Activated naive CD8-positive, alpha-beta T cell treated with anti-CD3 and anti-CD28 coated beads, Interleukin-2, amount 10 ng/mL, durations not matched to agents 7 days and 5 days (primary cell): ENCODE measurements around the gene EFCAB6. TPM values are rescaled to one million over a fixed set of nuclear protein-coding genes. Genes with fewer than 3 reads are reported as not detected.

ENCODE experiments used
- ATAC-seq: fragments of 150-1000 bp; cut with Tn5 transposase; one replicate; pipeline ENCODE4 v1.10.0; 2021; ENCODE audit warnings: low read depth, moderate library complexity
- POLR2A ChIA-PET: fragments of 350-600 bp; sonication (Branson Sonifier 250); formaldehyde crosslinking; loops from one replicate; lab custom pipeline; 2021; ENCODE audit warnings: antibody characterized with exemption; lab: Charles Lee
- DNase-seq: peaks from one replicate; pipeline ENCODE4 v3.0.0; 2021
- H3K27ac Mint-ChIP-seq: one replicate; pipeline ENCODE4 v1.8.0; 2022; ENCODE audit warnings: mild to moderate bottlenecking, mixed read lengths
- H3K27me3 Mint-ChIP-seq: one replicate; pipeline ENCODE4 v1.8.0; 2022; ENCODE audit warnings: mild to moderate bottlenecking, moderate library complexity, mixed read lengths
- H3K36me3 Mint-ChIP-seq: one replicate; pipeline ENCODE4 v1.8.0; 2021; ENCODE audit warnings: mild to moderate bottlenecking, mixed read lengths
- H3K4me1 Mint-ChIP-seq: one replicate; pipeline ENCODE4 v1.8.0; 2021; ENCODE audit warnings: mixed read lengths
- H3K4me3 Mint-ChIP-seq: one replicate; pipeline ENCODE4 v1.8.0; 2022; ENCODE audit warnings: mild to moderate bottlenecking, moderate library complexity, mixed read lengths
- H3K9me3 Mint-ChIP-seq: one replicate; pipeline ENCODE4 v1.8.0; 2021; ENCODE audit warnings: mixed read lengths
- total RNA-seq, 2 experiments: library from RNA; stranded (reverse); gene quantifications; one replicate each; pipeline ENCODE4 v1.2.3, GENCODE V29; 2021

Gene EFCAB6
- total RNA-seq, 2 experiments from 2014 or later = 0.19 to 0.37 TPM

DNA sequence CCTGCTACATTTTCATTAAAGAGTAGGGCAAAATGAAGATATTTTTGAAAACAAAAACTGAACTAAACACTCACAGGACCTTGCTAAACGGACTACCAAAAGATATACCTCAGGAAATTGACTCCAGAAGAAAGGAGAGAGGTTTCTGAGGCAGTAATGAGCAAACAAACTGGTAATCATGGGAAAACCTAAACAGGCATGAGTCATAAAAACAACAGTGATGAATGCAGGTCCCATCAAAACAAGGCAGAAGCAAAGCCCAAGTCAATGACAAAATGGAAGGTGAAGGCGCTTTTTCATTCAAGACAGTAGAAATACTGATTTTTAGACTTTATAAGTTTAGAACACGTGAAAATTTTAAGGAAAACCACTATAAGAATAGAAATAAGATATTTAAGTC lies 104.5 kb downstream of the EFCAB6 start:
- no peaks in the 10 kb centered on the region for H3K36me3 Mint-ChIP-seq
- H3K27me3 Mint-ChIP-seq = peaks cover 12% of the 10 kb centered on the region

DNA sequence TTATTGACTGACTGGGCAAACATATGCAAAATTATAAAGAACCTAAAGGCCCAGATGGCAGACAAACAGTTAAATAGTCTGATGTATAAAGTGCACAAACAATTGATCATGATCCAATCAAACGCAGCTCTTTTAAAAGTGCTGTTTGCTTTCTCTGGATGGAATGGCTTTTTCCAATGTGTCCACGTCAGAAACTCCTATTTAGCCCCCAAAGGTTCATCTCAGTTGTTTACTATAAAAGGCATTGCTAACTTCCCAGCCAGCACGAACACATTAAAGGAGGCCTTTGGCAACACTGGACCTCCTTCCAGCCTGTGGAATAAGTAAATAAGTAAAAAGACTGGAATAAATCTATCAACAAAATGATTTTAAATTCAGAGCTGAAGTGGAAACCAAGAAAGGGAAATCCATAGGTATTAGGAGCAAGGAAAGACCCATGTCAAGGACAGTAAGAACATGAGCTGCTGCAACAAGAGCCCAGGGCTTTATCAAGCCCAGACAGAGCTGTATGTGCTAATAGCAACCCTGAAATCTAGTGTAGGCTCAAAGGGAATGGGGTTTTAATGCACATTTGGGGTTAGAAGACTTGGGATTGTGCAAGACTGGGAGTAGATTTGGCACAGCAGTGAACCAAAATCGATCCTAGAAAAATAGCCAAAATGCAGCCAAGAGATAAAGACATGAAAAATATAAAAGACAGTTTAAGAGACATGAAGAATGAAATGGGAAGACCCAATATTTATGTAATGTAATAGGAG lies 105.4 kb downstream of the EFCAB6 start:
- peaks cover 12% of the 10 kb centered on the region for H3K27me3 Mint-ChIP-seq
- no peak for ATAC-seq
- H3K27ac Mint-ChIP-seq = no peak overlapping the region
- peaks cover 5% of the 10 kb centered on the region for H3K9me3 Mint-ChIP-seq
- no peak overlapping the region for H3K4me3 Mint-ChIP-seq
- no peaks in the 10 kb centered on the region for H3K4me1 Mint-ChIP-seq
- DNase-seq = no peak
- POLR2A ChIA-PET = no interaction called here
- H3K36me3 Mint-ChIP-seq = no peaks in the 10 kb centered on the region

More for the DNA sequence above, 104.5 kb downstream of the EFCAB6 start:
- no peak for DNase-seq
- Mint-ChIP-seq H3K4me3 (no peak overlapping the region), H3K4me1 (no peaks in the 10 kb centered on the region), H3K9me3 (peaks cover 5% of the 10 kb centered on the region), H3K27ac (no peak overlapping the region)
- POLR2A ChIA-PET = no interaction called here
- ATAC-seq = no peak

DNA sequence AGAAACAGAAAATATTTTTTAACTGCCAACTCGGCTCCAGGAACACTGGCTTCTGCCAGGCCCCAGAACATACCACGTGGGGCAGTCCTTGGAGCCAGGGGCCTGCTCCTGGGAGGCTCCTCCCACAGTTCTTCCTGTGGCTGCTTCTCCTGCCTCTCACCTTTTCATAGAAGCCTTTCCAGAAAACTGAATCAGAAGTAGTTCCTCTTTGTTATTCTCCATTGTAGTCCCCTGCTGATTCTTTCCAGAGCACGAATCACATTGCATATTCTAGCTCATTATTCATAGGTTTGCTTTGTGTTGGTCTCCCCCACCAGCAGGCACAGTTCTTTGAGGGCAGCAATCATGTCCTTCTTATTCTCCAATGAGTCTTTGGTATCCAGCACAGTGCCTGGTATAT lies 106.0 kb downstream of the EFCAB6 start:
- no peak for ATAC-seq
- POLR2A ChIA-PET = no interaction called here
- peaks cover 12% of the 10 kb centered on the region for H3K27me3 Mint-ChIP-seq

DNA sequence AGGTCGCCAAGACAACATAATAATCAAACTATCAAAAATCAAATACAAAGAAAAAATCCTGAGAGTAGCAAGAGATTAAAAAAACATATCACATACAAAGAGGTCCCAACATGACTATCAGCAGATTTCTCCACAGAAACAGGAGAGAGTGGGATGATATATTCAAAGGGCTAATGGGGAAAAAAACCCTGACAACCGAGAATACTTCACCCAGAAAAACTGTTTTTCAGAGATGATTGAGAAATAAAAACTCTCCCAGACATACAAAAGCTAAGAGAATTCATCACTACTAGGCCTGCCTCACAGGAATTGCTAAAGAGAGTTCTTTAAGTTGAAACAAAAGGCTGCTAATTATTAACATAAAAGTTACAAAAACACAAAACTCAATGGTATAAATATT lies 108.1 kb downstream of the EFCAB6 start:
- DNase-seq (no peak), ATAC-seq (no peak)
- POLR2A ChIA-PET = no interaction called here
- Mint-ChIP-seq H3K4me3 (no peak overlapping the region), H3K9me3 (peaks cover 5% of the 10 kb centered on the region), H3K36me3 (no peaks in the 10 kb centered on the region), H3K4me1 (no peaks in the 10 kb centered on the region), H3K27ac (no peak overlapping the region), H3K27me3 (peaks cover 8% of the 10 kb centered on the region)

More for the DNA sequence above, 106.0 kb downstream of the EFCAB6 start:
- Mint-ChIP-seq H3K36me3 (no peaks in the 10 kb centered on the region), H3K4me1 (no peaks in the 10 kb centered on the region), H3K4me3 (no peak overlapping the region), H3K9me3 (peaks cover 5% of the 10 kb centered on the region), H3K27ac (no peak overlapping the region)
- DNase-seq = no peak

DNA sequence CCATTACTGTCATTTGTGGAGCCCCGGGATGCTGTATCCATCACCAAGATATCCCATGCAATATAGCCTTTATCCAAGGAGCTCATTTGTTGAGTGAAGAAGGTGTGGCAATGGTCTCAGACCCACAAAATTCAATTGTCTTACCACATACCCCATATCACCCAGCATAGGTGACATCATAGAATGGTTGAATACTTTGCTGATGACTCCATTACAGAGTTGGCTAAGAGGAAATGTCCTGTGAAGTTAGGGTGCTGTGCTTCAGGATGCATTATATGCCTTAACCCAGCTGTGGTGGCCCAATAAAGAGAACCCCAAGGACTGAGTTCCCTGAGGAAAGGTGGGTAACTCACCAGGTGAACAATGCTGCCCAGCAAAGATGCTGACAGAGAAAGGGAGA lies 113.7 kb downstream of the EFCAB6 start:
- no peak overlapping the region for H3K4me3 Mint-ChIP-seq
- POLR2A ChIA-PET = no interaction called here
- peaks cover 17% of the 10 kb centered on the region for H3K27me3 Mint-ChIP-seq
- ATAC-seq (no peak), DNase-seq (no peak)
- H3K27ac Mint-ChIP-seq = no peak overlapping the region
- no peaks in the 10 kb centered on the region for H3K9me3 Mint-ChIP-seq
- no peaks in the 10 kb centered on the region for H3K36me3 Mint-ChIP-seq
- H3K4me1 Mint-ChIP-seq = no peaks in the 10 kb centered on the region

DNA sequence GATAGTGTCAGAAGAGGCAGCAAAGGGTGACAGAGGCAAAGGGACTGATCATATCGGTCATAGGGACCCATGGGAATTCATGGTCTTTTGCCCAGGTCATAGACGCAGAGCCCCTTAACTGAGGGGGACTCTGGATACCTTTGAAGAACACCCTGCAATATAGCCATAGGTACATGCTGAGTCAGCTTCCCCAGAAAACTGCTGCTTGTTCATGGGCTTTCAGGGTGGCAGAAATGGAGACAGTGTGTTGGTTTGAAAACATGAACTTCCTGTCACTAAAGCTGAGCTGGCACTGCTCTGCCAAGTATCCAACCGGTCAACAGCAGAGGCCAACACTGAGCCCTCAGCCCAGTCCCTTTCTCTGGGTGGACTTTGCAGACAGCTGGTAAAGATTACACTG lies 114.2 kb downstream of the EFCAB6 start:
- H3K36me3 Mint-ChIP-seq = no peaks in the 10 kb centered on the region
- peaks cover 17% of the 10 kb centered on the region for H3K27me3 Mint-ChIP-seq
- no peak for DNase-seq
- H3K27ac Mint-ChIP-seq = no peak overlapping the region
- H3K4me3 Mint-ChIP-seq = no peak overlapping the region
- H3K9me3 Mint-ChIP-seq = no peaks in the 10 kb centered on the region
- ATAC-seq = no peak
- POLR2A ChIA-PET = no interaction called here
- H3K4me1 Mint-ChIP-seq = no peaks in the 10 kb centered on the region

DNA sequence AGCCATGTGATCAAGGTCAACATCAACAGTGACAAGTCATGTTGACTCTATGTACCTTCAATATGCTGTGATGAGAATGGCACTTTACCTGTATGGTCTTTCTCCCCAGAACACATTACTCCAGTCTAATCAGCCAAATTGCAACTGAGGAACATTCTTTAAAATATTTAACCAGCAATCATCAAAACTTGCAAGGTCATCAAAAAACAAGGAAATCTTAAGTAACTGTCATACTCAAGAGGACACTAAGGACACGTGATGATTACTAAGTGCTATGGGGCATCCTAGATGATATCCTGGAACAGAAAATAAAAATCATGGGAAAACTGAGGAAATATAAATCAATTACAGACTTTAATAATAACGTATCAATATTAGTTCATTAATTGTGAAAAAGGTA lies 118.9 kb downstream of the EFCAB6 start:
- POLR2A ChIA-PET = no interaction called here
- H3K4me3 Mint-ChIP-seq = no peak overlapping the region
- H3K27me3 Mint-ChIP-seq = peaks cover 24% of the 10 kb centered on the region
- DNase-seq (no peak), ATAC-seq (no peak)
- no peaks in the 10 kb centered on the region for H3K9me3 Mint-ChIP-seq
- no peaks in the 10 kb centered on the region for H3K36me3 Mint-ChIP-seq
- no peaks in the 10 kb centered on the region for H3K4me1 Mint-ChIP-seq
- H3K27ac Mint-ChIP-seq = no peak overlapping the region

DNA sequence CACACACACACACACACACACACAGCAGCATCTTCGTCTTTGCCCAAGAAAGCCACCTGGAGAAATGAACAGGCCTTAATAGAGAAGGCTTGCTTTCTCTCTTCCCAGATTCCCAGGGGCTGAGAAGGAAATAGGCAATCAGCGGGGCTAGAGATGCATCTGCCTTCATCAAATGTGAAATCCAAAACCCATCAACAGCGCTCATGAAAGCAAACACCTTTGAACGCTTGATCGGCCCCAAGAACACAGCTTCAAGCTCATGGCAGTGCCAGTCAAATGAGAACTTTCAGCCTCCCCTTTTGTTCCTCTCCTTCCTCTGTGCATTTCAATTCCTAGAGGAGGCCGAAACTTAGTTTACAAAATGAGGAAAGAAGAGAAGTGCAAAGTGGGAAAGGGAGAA lies 122.7 kb downstream of the EFCAB6 start:
- H3K4me1 Mint-ChIP-seq = no peaks in the 10 kb centered on the region

DNA sequence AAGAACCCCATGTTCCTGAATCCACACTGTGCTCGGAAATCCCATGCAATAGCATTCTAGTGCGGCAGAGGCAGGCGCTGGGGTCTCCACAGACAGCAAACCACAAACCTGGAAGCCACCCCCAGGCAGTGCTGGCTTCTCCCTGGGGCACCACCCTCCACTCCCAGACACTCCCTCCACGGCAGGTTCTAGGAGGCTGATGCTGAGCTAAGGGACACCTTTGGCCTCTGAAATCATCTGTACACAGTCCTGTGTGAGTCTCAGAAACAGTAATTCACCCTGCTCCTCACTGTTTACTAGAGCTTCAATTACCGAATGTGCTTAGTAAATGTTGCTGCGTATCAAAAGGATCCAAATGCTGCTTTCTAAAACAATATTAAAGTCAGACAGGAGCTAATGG lies 129.3 kb downstream of the EFCAB6 start:
- DNase-seq (no peak), ATAC-seq (no peak)
- H3K4me1 Mint-ChIP-seq = no peaks in the 10 kb centered on the region

More for the DNA sequence above, 122.7 kb downstream of the EFCAB6 start:
- Mint-ChIP-seq H3K9me3 (no peaks in the 10 kb centered on the region), H3K27ac (no peak overlapping the region), H3K27me3 (peaks cover 14% of the 10 kb centered on the region), H3K36me3 (no peaks in the 10 kb centered on the region), H3K4me3 (no peak overlapping the region)
- ATAC-seq = no peak
- DNase-seq = no peak
- POLR2A ChIA-PET = no interaction called here

DNA sequence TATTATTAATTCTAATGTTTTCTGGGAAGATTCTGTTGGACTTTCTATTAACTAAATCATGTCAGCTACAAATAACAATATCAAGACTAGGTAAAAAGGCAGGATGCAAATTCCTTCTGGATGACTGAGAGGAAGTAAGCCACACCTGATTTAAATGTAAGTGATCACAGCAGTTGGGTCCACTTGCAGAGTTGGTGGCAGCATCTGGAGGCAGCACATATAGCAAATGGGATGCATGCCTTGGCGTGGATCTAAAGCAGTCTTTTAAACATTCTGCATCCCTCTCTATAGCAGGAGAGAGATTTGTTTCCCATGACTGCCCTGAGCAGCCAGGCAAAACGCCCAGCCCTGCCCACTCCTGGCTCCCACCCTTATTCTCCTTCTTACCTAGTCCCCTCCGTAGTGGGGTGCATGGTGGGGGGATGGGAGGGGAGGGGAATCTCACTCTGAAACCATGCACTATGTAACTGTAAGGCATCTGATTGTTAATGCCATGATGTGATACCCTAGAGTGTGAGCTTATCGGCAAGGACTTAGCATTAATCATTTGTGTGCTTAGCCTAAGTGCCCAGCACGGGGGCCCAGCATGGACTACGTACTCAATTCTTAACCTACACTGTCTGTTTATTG lies 130.3 kb downstream of the EFCAB6 start:
- H3K27ac Mint-ChIP-seq = no peak overlapping the region
- H3K27me3 Mint-ChIP-seq = peaks cover 10% of the 10 kb centered on the region
- no peaks in the 10 kb centered on the region for H3K4me1 Mint-ChIP-seq
- no peak overlapping the region for H3K4me3 Mint-ChIP-seq
- no peaks in the 10 kb centered on the region for H3K36me3 Mint-ChIP-seq
- no peaks in the 10 kb centered on the region for H3K9me3 Mint-ChIP-seq
- no peak for DNase-seq
- no peak for ATAC-seq
- POLR2A ChIA-PET = no interaction called here

More for the DNA sequence above, 129.3 kb downstream of the EFCAB6 start:
- H3K36me3 Mint-ChIP-seq = no peaks in the 10 kb centered on the region
- no peaks in the 10 kb centered on the region for H3K9me3 Mint-ChIP-seq
- H3K27me3 Mint-ChIP-seq = peaks cover 8% of the 10 kb centered on the region
- POLR2A ChIA-PET = no interaction called here
- no peak overlapping the region for H3K27ac Mint-ChIP-seq
- H3K4me3 Mint-ChIP-seq = no peak overlapping the region

DNA sequence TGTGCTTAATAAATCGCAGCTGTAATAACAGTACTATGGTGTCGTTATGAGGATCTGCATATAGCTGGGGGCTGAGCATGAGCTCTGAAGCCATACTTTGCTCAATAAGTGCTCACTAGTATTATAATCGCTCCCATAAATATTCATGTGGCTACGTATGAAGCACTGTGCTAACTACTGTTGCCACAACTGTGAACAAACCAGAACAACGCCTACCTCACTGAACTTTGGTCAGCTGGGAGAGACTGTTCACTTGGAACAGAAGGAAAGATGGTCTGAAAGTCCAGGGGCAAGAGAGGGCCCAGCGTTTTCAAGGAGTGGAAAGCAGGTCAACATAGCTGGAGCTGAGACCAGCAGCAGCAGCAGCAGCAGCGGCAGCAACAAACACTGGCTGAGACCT lies 141.6 kb downstream of the EFCAB6 start:
- H3K4me1 Mint-ChIP-seq = no peaks in the 10 kb centered on the region
- H3K9me3 Mint-ChIP-seq = no peaks in the 10 kb centered on the region
- no peak overlapping the region for H3K27ac Mint-ChIP-seq
- H3K27me3 Mint-ChIP-seq = no peaks in the 10 kb centered on the region
- no peak for DNase-seq
- ATAC-seq = no peak
- H3K4me3 Mint-ChIP-seq = no peak overlapping the region
- POLR2A ChIA-PET = no interaction called here
- H3K36me3 Mint-ChIP-seq = no peaks in the 10 kb centered on the region

DNA sequence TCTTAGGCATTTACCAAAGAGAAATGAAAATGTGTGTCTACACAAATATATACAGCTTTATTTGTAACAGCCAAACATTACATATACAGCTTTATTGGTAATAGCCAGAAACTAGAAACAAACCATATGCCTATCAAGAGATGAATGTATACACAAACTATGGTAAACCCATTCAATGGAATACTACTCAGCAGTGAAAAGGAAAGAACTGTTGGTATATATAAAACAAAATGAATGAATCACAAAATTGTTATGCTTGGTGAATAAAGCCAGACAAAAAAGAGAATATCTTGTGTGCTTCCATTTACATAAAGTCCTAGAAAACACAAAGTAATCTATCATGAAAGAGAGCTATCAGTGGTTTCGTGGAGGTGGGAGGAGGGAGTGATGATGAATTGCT lies 142.9 kb downstream of the EFCAB6 start:
- H3K4me3 Mint-ChIP-seq = no peak overlapping the region
- H3K27ac Mint-ChIP-seq = no peak overlapping the region
- no peaks in the 10 kb centered on the region for H3K4me1 Mint-ChIP-seq
- ATAC-seq (no peak), DNase-seq (no peak)
- H3K9me3 Mint-ChIP-seq = no peaks in the 10 kb centered on the region
- POLR2A ChIA-PET = no interaction called here
- H3K27me3 Mint-ChIP-seq = no peaks in the 10 kb centered on the region
- no peaks in the 10 kb centered on the region for H3K36me3 Mint-ChIP-seq

DNA sequence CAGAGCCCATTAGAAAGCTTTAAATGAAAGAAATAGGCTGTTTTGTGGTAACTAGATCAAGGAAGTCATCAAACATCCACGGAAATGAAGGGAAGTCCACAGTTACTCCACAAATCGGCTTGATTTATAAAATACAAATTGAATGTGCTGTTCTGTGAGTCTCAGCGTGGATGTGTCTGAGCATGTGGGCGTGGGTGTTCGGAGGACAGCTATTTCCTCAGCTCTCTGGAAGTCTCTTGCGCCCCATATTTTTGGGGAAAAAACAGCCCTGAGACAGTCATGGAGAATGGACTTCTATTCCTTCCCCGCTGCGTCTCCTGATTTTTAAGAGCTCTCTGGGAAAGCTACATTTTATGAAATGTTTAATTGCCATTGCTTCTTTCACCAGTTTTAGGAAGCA lies 144.4 kb downstream of the EFCAB6 start:
- POLR2A ChIA-PET = no interaction called here
- no peak overlapping the region for H3K4me3 Mint-ChIP-seq
- no peaks in the 10 kb centered on the region for H3K9me3 Mint-ChIP-seq

DNA sequence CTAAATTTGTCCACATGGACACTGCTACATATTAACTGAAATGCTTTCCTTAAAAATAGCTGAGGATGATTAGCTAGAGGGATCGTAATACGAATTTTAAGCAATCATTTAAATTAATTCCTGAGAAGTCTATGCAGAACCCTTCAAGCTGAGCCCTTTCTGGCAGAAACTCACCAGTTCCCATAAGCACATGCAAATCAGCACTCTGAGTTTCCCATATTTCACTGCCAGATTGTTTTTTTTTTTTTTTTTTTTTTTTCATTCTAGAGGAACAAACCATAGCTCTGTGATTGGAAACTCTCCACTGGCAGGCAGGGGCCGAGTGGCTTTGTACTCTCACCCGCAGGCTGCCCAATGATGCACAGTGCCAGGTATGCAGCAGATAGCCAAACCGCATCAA lies 145.6 kb downstream of the EFCAB6 start:
- no peak overlapping the region for H3K27ac Mint-ChIP-seq
- POLR2A ChIA-PET = no interaction called here
- ATAC-seq (no peak), DNase-seq (no peak)
- no peak overlapping the region for H3K4me3 Mint-ChIP-seq
- H3K27me3 Mint-ChIP-seq = no peaks in the 10 kb centered on the region
- H3K36me3 Mint-ChIP-seq = no peaks in the 10 kb centered on the region
- no peaks in the 10 kb centered on the region for H3K9me3 Mint-ChIP-seq
- no peaks in the 10 kb centered on the region for H3K4me1 Mint-ChIP-seq

More for the DNA sequence above, 144.4 kb downstream of the EFCAB6 start:
- ATAC-seq = no peak
- no peaks in the 10 kb centered on the region for H3K27me3 Mint-ChIP-seq
- DNase-seq = no peak
- no peak overlapping the region for H3K27ac Mint-ChIP-seq
- no peaks in the 10 kb centered on the region for H3K36me3 Mint-ChIP-seq
- H3K4me1 Mint-ChIP-seq = no peaks in the 10 kb centered on the region
